ENCODE data around the gene KRI1.
A peak's percentile ranks its signal among the peaks of the same experiment; 100 is the strongest.

KRI1 gene

GRCh38 chr19:10587022-10587838 is 21.4 kb upstream of the KRI1 start, which contains the start of gene AP1M2:
Gene AP1M2, minus strand, starts transcription at chr19:10587312. Its CDS starts 81 bp downstream, at chr19:10587231.
- peak within 1 kb of the TSS; percentile 33 for H2BK120ac ChIP-seq (ENCODE audit: insufficient read depth, low read length, poor library complexity)
- H4K12ac ChIP-seq (ENCODE audit: low read depth, low read length): peak within 1 kb of the TSS; percentile 66
- peaks cover 4% of the 10 kb centered on the region for H3K79me2 ChIP-seq (ENCODE audit: control insufficient read depth, insufficient read depth, low read length, poor library complexity)
- peak within 1 kb of the TSS; percentile 51 for H2BK5ac ChIP-seq (ENCODE audit: low read depth, low read length, poor library complexity)
- H3K4ac ChIP-seq (ENCODE audit: low read depth, low read length): peak within 1 kb of the TSS; percentile 23
- WGBS (ENCODE audit: extremely low coverage, insufficient coverage, insufficient read length): 100% methylated on average over 4 of the region's 35 CpGs
- H3K18ac ChIP-seq (ENCODE audit: low read length): peak within 1 kb of the TSS; percentile 89
- peak within 1 kb of the TSS; percentile 73 for H3K14ac ChIP-seq (ENCODE audit: low read length)
- DNase-seq: peak; percentile 63 to 71
- H3K27ac ChIP-seq (ENCODE audit: low read depth, low read length): no peak within 1 kb of the TSS
- H4K8ac ChIP-seq (ENCODE audit: low read depth, low read length): peak within 1 kb of the TSS; percentile 87
- peak within 1 kb of the TSS; percentile 82 for H4K91ac ChIP-seq (ENCODE audit: low read depth, low read length)
- H3K4me1 ChIP-seq (ENCODE audit: control insufficient read depth in 1 of 2, insufficient read depth in 2 of 2, low read length in 2 of 2): peaks cover 0 to 4% of the 10 kb centered on the region in 2 experiments
- peaks cover 3% of the 10 kb centered on the region for H3K79me1 ChIP-seq (ENCODE audit: low read length)
- H3K36me3 ChIP-seq (ENCODE audit: control insufficient read depth in 1 of 2, insufficient read depth in 2 of 2, low read length in 2 of 2): peaks cover 13 to 14% of the 10 kb centered on the region in 2 experiments
- H3K4me3 ChIP-seq (ENCODE audit: low read depth, low read length): peak within 1 kb of the TSS; percentile 84
- peak within 1 kb of the TSS; percentile 84 for H2AFZ ChIP-seq (ENCODE audit: insufficient read depth, low read length, poor library complexity)
- no peak within 1 kb of the TSS for H2AK5ac ChIP-seq (ENCODE audit: low read length)
- no peaks in the 10 kb centered on the region for H3K27me3 ChIP-seq (ENCODE audit: insufficient read depth, low read length)
- H3K9me3 ChIP-seq (ENCODE audit: insufficient read depth, low read depth, low read length): peaks cover 3% of the 10 kb centered on the region
- H3K9ac ChIP-seq (ENCODE audit: low read length): peak within 1 kb of the TSS; percentile 71
- H2BK12ac ChIP-seq (ENCODE audit: low read length): peak within 1 kb of the TSS; percentile 5
- H3K23ac ChIP-seq (ENCODE audit: low read length): no peak within 1 kb of the TSS
- H3K4me2 ChIP-seq (ENCODE audit: low read length): peak within 1 kb of the TSS; percentile 61

GRCh38 chr19:10586396-10586795 is 20.6 kb upstream of the KRI1 start:
- no peak overlapping the region for H2AFZ ChIP-seq (ENCODE audit: insufficient read depth, low read length, poor library complexity)
- H2BK12ac ChIP-seq (ENCODE audit: low read length): no peak overlapping the region
- peak overlapping the region; percentile 61 for H3K4me2 ChIP-seq (ENCODE audit: low read length)
- H3K36me3 ChIP-seq (ENCODE audit: control insufficient read depth in 1 of 2, insufficient read depth in 2 of 2, low read length in 2 of 2): peaks cover 20 to 21% of the 10 kb centered on the region in 2 experiments
- peaks cover 4% of the 10 kb centered on the region for H3K79me2 ChIP-seq (ENCODE audit: control insufficient read depth, insufficient read depth, low read length, poor library complexity)
- peak; percentile 68 to 76 for DNase-seq
- WGBS (ENCODE audit: extremely low coverage, insufficient coverage, insufficient read length): no CpG with 5 or more reads among the region's 6 CpGs
- H2AK5ac ChIP-seq (ENCODE audit: low read length): no peak overlapping the region
- H3K4me1 ChIP-seq (ENCODE audit: control insufficient read depth in 1 of 2, insufficient read depth in 2 of 2, low read length in 2 of 2): peaks cover 0 to 4% of the 10 kb centered on the region in 2 experiments
- no peak overlapping the region for H4K8ac ChIP-seq (ENCODE audit: low read depth, low read length)
- no peak overlapping the region for H4K12ac ChIP-seq (ENCODE audit: low read depth, low read length)
- H3K27ac ChIP-seq (ENCODE audit: low read depth, low read length): no peak overlapping the region
- H3K79me1 ChIP-seq (ENCODE audit: low read length): peaks cover 3% of the 10 kb centered on the region
- no peak overlapping the region for H4K91ac ChIP-seq (ENCODE audit: low read depth, low read length)
- H2BK5ac ChIP-seq (ENCODE audit: low read depth, low read length, poor library complexity): no peak overlapping the region
- no peak overlapping the region for H3K18ac ChIP-seq (ENCODE audit: low read length)
- no peak overlapping the region for H2BK120ac ChIP-seq (ENCODE audit: insufficient read depth, low read length, poor library complexity)
- H3K9ac ChIP-seq (ENCODE audit: low read length): no peak overlapping the region
- no peak overlapping the region for H3K14ac ChIP-seq (ENCODE audit: low read length)
- peak overlapping the region; percentile 23 for H3K4ac ChIP-seq (ENCODE audit: low read depth, low read length)
- peak overlapping the region; percentile 84 for H3K4me3 ChIP-seq (ENCODE audit: low read depth, low read length)
- peaks cover 3% of the 10 kb centered on the region for H3K9me3 ChIP-seq (ENCODE audit: insufficient read depth, low read depth, low read length)
- no peak overlapping the region for H3K23ac ChIP-seq (ENCODE audit: low read length)
- no peaks in the 10 kb centered on the region for H3K27me3 ChIP-seq (ENCODE audit: insufficient read depth, low read length)

- H3K18ac ChIP-seq (ENCODE audit: low read length): no peak overlapping the region
- no peaks in the 10 kb centered on the region for H3K27me3 ChIP-seq (ENCODE audit: insufficient read depth, low read length)
- H2BK12ac ChIP-seq (ENCODE audit: low read length): no peak overlapping the region
- H4K91ac ChIP-seq (ENCODE audit: low read depth, low read length): no peak overlapping the region
- DNase-seq: no peak
- no peak overlapping the region for H4K8ac ChIP-seq (ENCODE audit: low read depth, low read length)
- H3K4ac ChIP-seq (ENCODE audit: low read depth, low read length): no peak overlapping the region
- no peak overlapping the region for H3K14ac ChIP-seq (ENCODE audit: low read length)
- H2AFZ ChIP-seq (ENCODE audit: insufficient read depth, low read length, poor library complexity): no peak overlapping the region
- H2BK5ac ChIP-seq (ENCODE audit: low read depth, low read length, poor library complexity): no peak overlapping the region
- H2AK5ac ChIP-seq (ENCODE audit: low read length): no peak overlapping the region
- H3K36me3 ChIP-seq (ENCODE audit: control insufficient read depth in 1 of 2, insufficient read depth in 2 of 2, low read length in 2 of 2): peaks cover 36 to 40% of the 10 kb centered on the region in 2 experiments
- peaks cover 3% of the 10 kb centered on the region for H3K79me1 ChIP-seq (ENCODE audit: low read length)
- peaks cover 0 to 7% of the 10 kb centered on the region in 2 experiments for H3K4me1 ChIP-seq (ENCODE audit: control insufficient read depth in 1 of 2, insufficient read depth in 2 of 2, low read length in 2 of 2)
- no peak overlapping the region for H3K9ac ChIP-seq (ENCODE audit: low read length)
- no peak overlapping the region for H2BK120ac ChIP-seq (ENCODE audit: insufficient read depth, low read length, poor library complexity)
- WGBS (ENCODE audit: extremely low coverage, insufficient coverage, insufficient read length): no CpG with 5 or more reads among the region's 9 CpGs
- no peak overlapping the region for H3K27ac ChIP-seq (ENCODE audit: low read depth, low read length)
- no peak overlapping the region for H4K12ac ChIP-seq (ENCODE audit: low read depth, low read length)
- no peak overlapping the region for H3K4me2 ChIP-seq (ENCODE audit: low read length)
- H3K79me2 ChIP-seq (ENCODE audit: control insufficient read depth, insufficient read depth, low read length, poor library complexity): peaks cover 4% of the 10 kb centered on the region
- H3K9me3 ChIP-seq (ENCODE audit: insufficient read depth, low read depth, low read length): peaks cover 3% of the 10 kb centered on the region
- no peak overlapping the region for H3K23ac ChIP-seq (ENCODE audit: low read length)
- H3K4me3 ChIP-seq (ENCODE audit: low read depth, low read length): no peak overlapping the region
Measured at GRCh38 chr19:10583036-10583776, 17.4 kb upstream of the KRI1 start.

- H4K12ac ChIP-seq (ENCODE audit: low read depth, low read length): no peak overlapping the region
- H3K27me3 ChIP-seq (ENCODE audit: insufficient read depth, low read length): no peaks in the 10 kb centered on the region
- no peak overlapping the region for H4K91ac ChIP-seq (ENCODE audit: low read depth, low read length)
- H4K8ac ChIP-seq (ENCODE audit: low read depth, low read length): no peak overlapping the region
- H3K18ac ChIP-seq (ENCODE audit: low read length): no peak overlapping the region
- no peak for DNase-seq
- H3K36me3 ChIP-seq (ENCODE audit: control insufficient read depth in 1 of 2, insufficient read depth in 2 of 2, low read length in 2 of 2): peaks cover 42 to 46% of the 10 kb centered on the region in 2 experiments
- peaks cover 3% of the 10 kb centered on the region for H3K79me2 ChIP-seq (ENCODE audit: control insufficient read depth, insufficient read depth, low read length, poor library complexity)
- no peak overlapping the region for H2BK12ac ChIP-seq (ENCODE audit: low read length)
- H3K4me2 ChIP-seq (ENCODE audit: low read length): no peak overlapping the region
- H3K4ac ChIP-seq (ENCODE audit: low read depth, low read length): no peak overlapping the region
- no peak overlapping the region for H2BK5ac ChIP-seq (ENCODE audit: low read depth, low read length, poor library complexity)
- peaks cover 3% of the 10 kb centered on the region for H3K79me1 ChIP-seq (ENCODE audit: low read length)
- H3K9ac ChIP-seq (ENCODE audit: low read length): no peak overlapping the region
- no peak overlapping the region for H2BK120ac ChIP-seq (ENCODE audit: insufficient read depth, low read length, poor library complexity)
- WGBS (ENCODE audit: extremely low coverage, insufficient coverage, insufficient read length): no CpG with 5 or more reads among the region's 13 CpGs
- no peak overlapping the region for H3K4me3 ChIP-seq (ENCODE audit: low read depth, low read length)
- no peak overlapping the region for H2AFZ ChIP-seq (ENCODE audit: insufficient read depth, low read length, poor library complexity)
- peaks cover 0 to 7% of the 10 kb centered on the region in 2 experiments for H3K4me1 ChIP-seq (ENCODE audit: control insufficient read depth in 1 of 2, insufficient read depth in 2 of 2, low read length in 2 of 2)
- H3K14ac ChIP-seq (ENCODE audit: low read length): no peak overlapping the region
- H2AK5ac ChIP-seq (ENCODE audit: low read length): no peak overlapping the region
- no peak overlapping the region for H3K23ac ChIP-seq (ENCODE audit: low read length)
- peaks cover 3% of the 10 kb centered on the region for H3K9me3 ChIP-seq (ENCODE audit: insufficient read depth, low read depth, low read length)
- no peak overlapping the region for H3K27ac ChIP-seq (ENCODE audit: low read depth, low read length)
Measured at GRCh38 chr19:10582091-10582490, 16.3 kb upstream of the KRI1 start.

Data from trophoblast cell (in vitro differentiated cells and primary cell).